Natural killer cell treated with Interleukin-12 subunit alpha and Interleukin-12 subunit beta and Interleukin-15 and Interleukin-18, amount 100 ng/mL, for 72 hours (primary cell): ENCODE data around the gene CUX1. TPM values are rescaled to one million over a fixed set of nuclear protein-coding genes. Genes with fewer than 3 reads are reported as not detected.

Source experiments
- ATAC-seq, 2 donors: fragments of 150-1000 bp; cut with Tn5 transposase in 1 of 2; sonication (Bioruptor Pico), chemical (Tn5 transposase) in 1 of 2; 2 replicates each; pipeline ENCODE4 v1.10.0; 2021
- DNase-seq: peaks from one replicate; pipeline ENCODE4 v3.0.0; 2022; ENCODE audit warnings: low spot score
- H3K27ac Mint-ChIP-seq, 2 donors: 1 replicate in 1 of 2; 2 replicates in 1 of 2; pipeline ENCODE4 v1.8.0; 2022; ENCODE audit warnings: mixed read lengths in 2 of 2, mild to moderate bottlenecking in 1 of 2, moderate library complexity in 1 of 2
- H3K27me3 Mint-ChIP-seq, 2 donors: 1 replicate in 1 of 2; 2 replicates in 1 of 2; pipeline ENCODE4 v1.8.0; 2022; ENCODE audit warnings: mixed read lengths in 2 of 2
- H3K36me3 Mint-ChIP-seq: one replicate; pipeline ENCODE4 v1.8.0; 2022; ENCODE audit warnings: mixed read lengths
- H3K4me1 Mint-ChIP-seq, 2 donors: 1 replicate in 1 of 2; 2 replicates in 1 of 2; pipeline ENCODE4 v1.8.0; 2022; ENCODE audit warnings: low read depth in 2 of 2, mixed read lengths in 2 of 2, mild to moderate bottlenecking in 1 of 2
- H3K4me3 Mint-ChIP-seq: one replicate; pipeline ENCODE4 v1.8.0; 2022; ENCODE audit warnings: mixed read lengths
- H3K9me3 Mint-ChIP-seq: 2 replicates; pipeline ENCODE4 v1.8.0; 2022; ENCODE audit warnings: mixed read lengths
- total RNA-seq, 2 donors: library from RNA; stranded (reverse); gene quantifications; one replicate each; pipeline ENCODE4 v1.2.3, GENCODE V29; 2022

Gene CUX1
- total RNA-seq, 2 donors from 2014 or later = 25.2 to 28.5 TPM

DNA sequence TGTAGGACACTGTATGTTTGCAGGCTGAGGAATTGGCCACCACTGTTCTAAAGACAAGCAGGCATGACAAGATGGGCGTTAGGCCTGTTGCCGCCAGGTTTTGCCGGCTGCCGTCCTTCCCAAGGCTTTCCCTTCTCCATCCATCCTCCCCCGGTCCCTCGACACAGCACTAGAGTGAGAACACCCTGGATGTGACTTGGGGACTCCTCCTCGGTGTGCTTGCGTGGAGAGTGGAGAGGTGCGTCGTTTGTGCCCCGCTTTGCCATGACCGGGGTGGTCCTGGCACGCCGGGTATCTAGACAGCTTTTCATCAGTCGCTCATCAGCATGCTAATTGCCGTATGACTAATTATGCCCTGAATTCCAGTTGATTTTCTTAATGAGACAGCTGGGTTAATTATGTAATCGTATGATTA lies 262.6 kb downstream of the CUX1 start:
- H3K4me1 Mint-ChIP-seq = peaks cover 7 to 14% of the 10 kb centered on the region in 2 donors
- no peak for ATAC-seq

DNA sequence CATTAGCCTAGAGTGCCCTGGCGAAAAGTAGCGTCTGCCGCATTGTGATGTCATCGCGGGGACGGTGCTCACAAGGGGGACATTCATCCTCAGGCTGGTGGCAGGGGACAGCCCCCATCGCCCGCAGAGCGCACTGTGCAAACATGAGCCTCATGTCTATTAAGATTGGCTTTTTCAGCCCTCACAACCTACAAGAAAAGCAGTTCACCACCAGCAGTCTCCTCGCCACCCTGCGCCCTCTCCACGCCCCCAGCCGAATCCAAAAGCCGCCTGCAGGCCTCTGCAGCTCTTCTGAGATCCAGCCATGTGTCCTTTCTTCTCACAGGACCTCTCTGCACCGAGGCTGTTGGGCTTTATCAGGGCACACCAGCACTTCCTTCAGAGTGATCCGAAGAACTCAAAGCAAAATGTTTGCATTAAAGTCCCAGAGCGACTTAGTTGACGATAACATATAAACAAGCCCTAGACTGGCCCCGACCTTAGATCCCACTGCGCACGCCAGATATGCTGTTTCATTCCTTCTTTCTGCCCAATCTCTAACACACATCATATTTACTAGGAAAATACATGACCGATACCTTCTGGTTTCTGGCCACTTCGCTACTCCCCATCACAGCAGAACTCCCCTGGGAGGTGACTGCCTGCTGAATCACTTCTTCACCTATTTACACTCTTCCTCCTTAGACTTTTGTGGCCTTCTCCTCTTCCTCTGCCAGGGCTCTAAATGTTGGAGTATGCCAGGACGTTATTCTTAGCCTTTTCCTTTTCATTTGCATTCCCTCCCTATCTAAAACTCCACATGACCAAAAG lies 263.2 kb downstream of the CUX1 start:
- H3K36me3 Mint-ChIP-seq = peaks cover 4% of the 10 kb centered on the region
- no peaks in the 10 kb centered on the region for H3K27me3 Mint-ChIP-seq
- no peaks in the 10 kb centered on the region for H3K9me3 Mint-ChIP-seq
- ATAC-seq (no peak), DNase-seq (no peak)
- no peak overlapping the region for H3K4me3 Mint-ChIP-seq
- H3K27ac Mint-ChIP-seq = no peak overlapping the region
- peaks cover 7 to 14% of the 10 kb centered on the region in 2 donors for H3K4me1 Mint-ChIP-seq

More for the DNA sequence above, 262.6 kb downstream of the CUX1 start:
- no peak for DNase-seq
- no peak overlapping the region for H3K27ac Mint-ChIP-seq
- H3K9me3 Mint-ChIP-seq = no peaks in the 10 kb centered on the region
- H3K27me3 Mint-ChIP-seq = no peaks in the 10 kb centered on the region
- no peaks in the 10 kb centered on the region for H3K36me3 Mint-ChIP-seq
- H3K4me3 Mint-ChIP-seq = no peak overlapping the region

DNA sequence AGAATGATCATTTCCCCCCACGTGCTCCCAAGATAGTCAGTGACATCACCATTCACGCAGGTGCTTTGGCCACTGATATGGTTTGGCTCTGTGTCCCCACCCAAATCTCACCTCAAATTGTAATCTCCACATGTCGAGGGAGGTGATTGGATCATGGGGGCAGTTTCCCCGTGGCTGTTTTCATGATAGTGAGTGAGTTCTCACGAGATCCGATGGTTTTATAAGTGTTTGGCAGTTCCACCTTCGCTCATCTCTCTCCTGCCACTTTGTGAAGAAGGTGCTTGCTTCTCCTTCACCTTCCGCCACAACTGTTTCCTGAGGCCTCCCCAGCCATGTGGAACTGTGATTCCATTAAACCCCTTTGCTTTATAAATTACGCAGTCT lies 263.8 kb downstream of the CUX1 start:
- no peak for DNase-seq
- Mint-ChIP-seq H3K27ac (no peak overlapping the region), H3K27me3 (no peaks in the 10 kb centered on the region), H3K4me1 (peaks cover 7 to 14% of the 10 kb centered on the region in 2 donors), H3K36me3 (peaks cover 4% of the 10 kb centered on the region), H3K4me3 (no peak overlapping the region), H3K9me3 (no peaks in the 10 kb centered on the region)
- no peak for ATAC-seq

DNA sequence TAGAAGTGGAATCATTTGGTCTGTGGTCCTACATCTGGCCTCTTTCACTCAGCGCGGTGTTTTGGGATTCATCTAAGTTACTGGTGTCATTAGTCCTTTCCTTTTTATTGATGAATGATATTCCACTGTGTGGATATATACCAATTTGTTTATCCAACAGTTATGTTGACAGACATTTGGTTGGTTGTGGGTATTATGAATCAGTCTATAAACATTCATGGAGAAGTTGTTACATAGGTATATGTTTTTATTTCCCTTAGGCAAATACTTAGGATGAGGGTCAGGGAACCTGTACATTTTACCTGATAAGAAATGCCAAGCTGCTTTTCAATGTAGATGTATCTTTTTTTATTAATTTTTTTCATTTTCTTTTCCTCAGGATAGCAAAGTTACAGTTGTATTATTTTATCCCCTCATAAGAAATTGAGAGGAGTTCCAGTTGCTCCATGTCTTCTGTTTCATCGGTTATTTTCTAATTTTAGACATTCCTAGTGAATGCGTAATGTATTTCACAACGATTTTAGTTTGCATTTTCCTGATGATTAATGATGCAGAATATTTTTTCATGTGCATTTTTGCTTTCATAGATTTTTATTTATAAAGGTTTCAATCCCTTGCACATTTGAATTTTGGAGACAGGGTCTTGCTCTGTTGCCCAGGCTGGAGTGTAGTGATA lies 265.4 kb downstream of the CUX1 start:
- Mint-ChIP-seq H3K27ac (no peak overlapping the region), H3K9me3 (no peaks in the 10 kb centered on the region), H3K36me3 (peaks cover 4% of the 10 kb centered on the region), H3K4me3 (no peak overlapping the region), H3K27me3 (no peaks in the 10 kb centered on the region), H3K4me1 (peaks cover 0 to 7% of the 10 kb centered on the region in 2 donors)
- ATAC-seq (no peak), DNase-seq (no peak)

DNA sequence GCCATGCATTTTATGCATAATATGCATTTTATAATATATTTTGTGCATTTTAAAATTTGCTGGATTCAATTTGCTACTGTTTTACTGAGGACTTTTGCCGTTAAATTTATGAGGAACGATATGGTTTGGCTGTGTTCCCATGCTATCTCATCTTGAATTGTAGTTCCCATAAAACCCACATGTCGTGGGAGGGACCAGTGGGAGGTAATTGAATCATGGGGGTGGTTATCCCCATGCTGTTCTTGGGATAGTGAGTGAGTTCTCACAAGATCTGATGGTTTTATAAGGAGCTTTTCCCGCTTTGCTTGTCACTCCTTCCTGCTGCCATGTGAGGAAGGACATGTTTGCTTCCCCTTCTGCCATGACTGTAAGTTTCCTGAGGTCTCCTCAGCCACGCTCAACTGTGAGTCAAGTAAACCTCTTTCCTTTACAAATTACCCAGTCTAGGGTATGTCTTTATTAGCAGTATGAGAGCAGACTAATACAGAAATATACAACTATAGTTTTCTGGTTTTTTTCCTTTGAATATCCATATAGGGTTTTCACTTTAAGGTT lies 267.9 kb downstream of the CUX1 start:
- Mint-ChIP-seq H3K9me3 (no peaks in the 10 kb centered on the region), H3K27ac (no peak overlapping the region)

DNA sequence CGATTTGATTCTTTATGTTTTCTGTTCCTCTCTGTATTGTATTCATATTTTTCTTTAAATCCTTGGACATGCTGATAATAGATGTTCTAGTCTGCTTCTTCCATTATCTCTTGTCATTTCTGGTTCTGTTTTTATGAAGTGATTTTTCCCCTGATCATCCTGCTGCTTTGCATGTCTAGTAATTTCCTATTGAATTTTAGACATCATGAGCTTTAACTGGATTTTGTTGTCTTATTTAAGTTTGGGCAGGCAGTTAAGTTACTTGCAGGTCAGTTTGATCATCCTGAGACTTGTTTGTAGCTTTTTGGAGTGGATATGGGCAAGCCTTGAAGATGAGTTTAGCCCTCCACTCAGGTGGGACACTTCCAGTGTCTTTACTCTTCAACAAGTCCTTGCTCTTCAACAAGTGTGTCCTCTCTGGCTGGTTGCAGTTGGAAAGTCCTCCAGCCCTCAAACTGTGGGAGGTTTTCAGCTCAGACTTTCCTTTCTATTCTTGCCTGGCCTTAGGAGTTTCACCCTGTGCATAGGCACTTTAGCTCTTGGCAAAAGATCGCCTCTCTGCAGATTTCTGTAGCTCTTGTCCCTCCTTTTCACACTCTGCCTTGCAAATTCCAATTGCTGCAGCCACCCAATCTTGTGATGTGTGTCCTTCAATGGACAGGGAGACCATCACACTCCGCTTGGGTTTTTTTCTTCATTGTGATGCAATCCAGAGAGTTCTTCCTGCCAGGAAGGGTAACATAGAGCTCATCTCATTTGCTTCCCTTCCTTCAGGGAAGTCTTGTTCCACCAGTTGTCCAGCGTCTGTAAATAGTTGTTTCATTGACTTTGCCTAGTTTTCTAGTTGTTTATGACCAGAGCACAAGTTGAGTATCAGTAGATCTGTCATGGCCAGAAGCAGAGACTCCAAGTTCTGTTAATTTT lies 272.0 kb downstream of the CUX1 start:
- DNase-seq = no peak
- no peaks in the 10 kb centered on the region for H3K27me3 Mint-ChIP-seq
- no peak overlapping the region for H3K4me3 Mint-ChIP-seq
- peaks cover 0 to 11% of the 10 kb centered on the region in 2 donors for H3K4me1 Mint-ChIP-seq
- no peaks in the 10 kb centered on the region for H3K9me3 Mint-ChIP-seq
- no peak for ATAC-seq
- H3K27ac Mint-ChIP-seq = no peak overlapping the region
- H3K36me3 Mint-ChIP-seq = peaks cover 18% of the 10 kb centered on the region

More for the DNA sequence above, 267.9 kb downstream of the CUX1 start:
- Mint-ChIP-seq H3K4me1 (peaks cover 0 to 9% of the 10 kb centered on the region in 2 donors), H3K36me3 (peaks cover 18% of the 10 kb centered on the region), H3K27me3 (no peaks in the 10 kb centered on the region), H3K4me3 (no peak overlapping the region)
- ATAC-seq (no peak), DNase-seq (no peak)

DNA sequence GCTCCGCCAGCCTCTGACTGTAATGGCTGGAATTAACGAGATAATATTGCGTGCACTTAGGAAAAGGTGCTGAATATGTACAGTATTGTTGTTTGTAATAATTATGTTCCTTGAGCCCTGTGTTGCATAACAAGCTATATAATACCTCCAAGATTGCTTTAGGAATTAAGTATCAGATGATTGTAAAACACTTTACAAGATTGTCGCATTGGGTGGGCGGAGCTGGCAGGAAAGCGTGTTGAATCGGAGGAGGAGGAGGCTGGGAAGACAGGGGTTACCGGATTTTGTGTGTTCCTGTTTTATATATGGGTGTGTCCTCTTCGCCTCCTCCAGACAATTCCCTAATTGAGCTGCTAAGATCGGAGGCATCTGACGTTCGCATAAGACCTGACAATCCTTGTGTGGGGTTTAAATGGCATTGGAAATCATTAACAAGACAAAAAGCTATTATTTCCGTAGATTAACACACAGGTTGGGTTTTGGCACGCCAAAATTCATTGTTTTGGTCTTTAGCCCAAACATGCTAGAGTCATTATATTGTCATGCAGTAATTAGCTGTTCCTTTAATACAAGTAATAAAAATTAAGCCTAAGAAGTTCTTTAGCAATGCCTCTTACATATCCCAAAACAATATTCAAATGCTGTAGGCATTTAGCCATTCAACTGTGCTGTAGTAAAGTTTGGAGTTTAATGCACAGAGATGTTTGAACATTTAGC lies 276.3 kb downstream of the CUX1 start:
- DNase-seq (no peak), ATAC-seq (no peak)
- no peak overlapping the region for H3K27ac Mint-ChIP-seq
- peaks cover 12% of the 10 kb centered on the region for H3K36me3 Mint-ChIP-seq
- H3K4me3 Mint-ChIP-seq = no peak overlapping the region
- H3K4me1 Mint-ChIP-seq = peaks cover 0 to 11% of the 10 kb centered on the region in 2 donors
- no peaks in the 10 kb centered on the region for H3K27me3 Mint-ChIP-seq
- H3K9me3 Mint-ChIP-seq = no peaks in the 10 kb centered on the region

DNA sequence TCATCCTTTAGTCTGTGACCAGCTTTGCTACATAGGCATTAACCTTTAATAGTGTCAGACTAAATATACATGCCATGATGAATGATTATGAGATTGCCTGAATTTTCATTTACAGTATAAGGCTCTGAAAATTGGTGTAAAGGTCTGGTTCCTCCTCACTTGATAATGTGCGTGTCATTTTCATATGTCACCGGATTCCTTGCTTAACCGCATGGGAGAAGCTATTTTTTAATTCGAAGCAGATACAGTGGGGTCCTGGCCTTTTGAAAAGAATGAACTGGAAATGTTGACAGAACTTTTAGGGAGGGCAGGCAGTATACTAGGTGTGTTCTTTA lies 276.9 kb downstream of the CUX1 start:
- peaks cover 0 to 11% of the 10 kb centered on the region in 2 donors for H3K4me1 Mint-ChIP-seq
- no peak overlapping the region for H3K27ac Mint-ChIP-seq
- no peak overlapping the region for H3K4me3 Mint-ChIP-seq
- H3K27me3 Mint-ChIP-seq = no peaks in the 10 kb centered on the region
- ATAC-seq = no peak
- no peaks in the 10 kb centered on the region for H3K9me3 Mint-ChIP-seq
- peaks cover 7% of the 10 kb centered on the region for H3K36me3 Mint-ChIP-seq
- no peak for DNase-seq

DNA sequence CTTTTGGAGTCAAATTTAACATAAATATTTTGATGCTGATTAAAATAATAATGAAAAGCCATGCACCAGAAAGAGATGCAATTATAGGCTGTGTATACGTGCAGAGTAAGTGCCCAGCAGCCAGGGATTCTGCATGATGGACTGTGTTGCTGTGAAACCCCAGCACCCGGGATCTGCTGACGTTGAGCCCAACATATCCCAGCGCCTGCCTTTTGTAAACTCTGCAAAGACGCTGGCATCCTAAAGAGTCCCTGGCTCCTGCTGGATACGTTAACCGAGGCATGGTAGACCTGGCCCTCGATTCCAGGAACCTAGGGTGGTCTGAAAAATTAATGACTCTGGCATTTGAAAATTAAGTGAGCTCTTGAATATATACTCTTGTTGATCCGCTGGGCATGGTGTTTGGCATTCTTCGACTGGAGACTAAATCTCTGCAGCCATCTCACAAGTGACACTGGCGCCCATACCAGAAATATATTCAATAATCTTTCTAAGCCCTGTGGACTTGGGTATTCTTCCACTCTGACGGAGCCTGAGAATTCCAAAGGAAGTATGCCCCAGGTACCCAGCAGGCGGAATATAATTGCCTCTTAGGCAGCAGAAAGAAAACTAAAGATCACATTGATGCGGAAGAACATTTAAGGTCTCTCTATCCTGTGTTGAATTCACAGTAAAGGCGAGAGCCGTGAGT lies 278.0 kb downstream of the CUX1 start:
- Mint-ChIP-seq H3K27ac (no peak overlapping the region), H3K9me3 (no peaks in the 10 kb centered on the region), H3K4me1 (peaks cover 0 to 8% of the 10 kb centered on the region in 2 donors), H3K27me3 (no peaks in the 10 kb centered on the region), H3K4me3 (no peak overlapping the region), H3K36me3 (no peaks in the 10 kb centered on the region)
- no peak for ATAC-seq
- no peak for DNase-seq

DNA sequence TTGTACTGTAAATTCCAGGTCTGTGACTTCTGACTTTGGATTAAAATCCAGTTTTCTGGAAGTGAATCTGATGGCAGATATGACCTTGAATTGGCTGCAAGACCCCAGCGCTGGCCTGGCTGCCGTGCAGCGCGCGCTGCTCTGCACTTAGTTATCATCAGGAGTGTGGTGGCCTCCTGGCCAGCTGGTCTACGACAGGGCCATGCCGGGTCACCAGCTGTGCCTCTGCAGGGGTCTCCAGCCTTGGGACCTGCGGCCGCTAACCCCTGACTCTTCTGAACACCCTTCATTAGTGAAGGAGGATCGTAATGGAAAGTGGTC lies 278.5 kb downstream of the CUX1 start:
- H3K27me3 Mint-ChIP-seq = no peaks in the 10 kb centered on the region

DNA sequence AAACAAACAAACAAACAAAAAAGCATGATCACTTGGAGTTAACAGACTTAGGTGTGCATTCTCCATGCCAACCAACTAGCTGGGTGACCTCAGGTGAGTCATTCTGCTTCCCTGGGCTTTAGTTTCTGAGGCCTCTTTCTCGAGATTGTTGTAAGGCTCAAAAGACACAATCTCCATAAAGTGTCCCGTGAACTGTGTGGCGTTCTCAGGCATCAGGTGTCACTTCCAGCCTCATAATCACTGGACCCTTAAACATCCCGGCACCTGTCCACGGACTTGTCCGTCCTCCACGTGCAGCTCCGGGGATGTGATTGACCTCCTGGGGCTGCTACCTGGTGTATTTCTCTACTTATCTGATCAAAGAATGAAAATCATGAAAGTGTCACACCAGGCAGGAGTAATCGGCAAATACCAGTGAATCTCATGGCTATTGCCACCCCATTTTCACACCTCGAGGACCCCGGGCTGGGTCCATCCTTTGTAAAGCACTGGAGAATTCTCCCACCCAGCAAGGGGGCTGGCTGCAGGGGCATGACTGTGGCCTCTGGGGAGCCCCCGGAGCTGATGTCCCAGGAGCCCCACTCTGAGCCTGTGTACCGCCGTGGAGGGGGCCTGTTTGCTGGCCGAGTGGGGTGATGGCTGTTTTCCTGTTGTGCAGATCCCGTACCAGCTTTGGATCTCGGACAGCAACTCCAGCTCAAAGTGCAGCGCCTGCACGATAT lies 279.4 kb downstream of the CUX1 start:
- DNase-seq (no peak), ATAC-seq (no peak)
- H3K4me3 Mint-ChIP-seq = no peak overlapping the region
- peaks cover 0 to 8% of the 10 kb centered on the region in 2 donors for H3K4me1 Mint-ChIP-seq
- no peaks in the 10 kb centered on the region for H3K36me3 Mint-ChIP-seq
- no peaks in the 10 kb centered on the region for H3K9me3 Mint-ChIP-seq
- no peaks in the 10 kb centered on the region for H3K27me3 Mint-ChIP-seq
- H3K27ac Mint-ChIP-seq = no peak overlapping the region

More for the DNA sequence above, 278.5 kb downstream of the CUX1 start:
- Mint-ChIP-seq H3K27ac (no peak overlapping the region), H3K4me3 (no peak overlapping the region), H3K9me3 (no peaks in the 10 kb centered on the region), H3K4me1 (peaks cover 0 to 8% of the 10 kb centered on the region in 2 donors), H3K36me3 (no peaks in the 10 kb centered on the region)
- DNase-seq (no peak), ATAC-seq (no peak)

DNA sequence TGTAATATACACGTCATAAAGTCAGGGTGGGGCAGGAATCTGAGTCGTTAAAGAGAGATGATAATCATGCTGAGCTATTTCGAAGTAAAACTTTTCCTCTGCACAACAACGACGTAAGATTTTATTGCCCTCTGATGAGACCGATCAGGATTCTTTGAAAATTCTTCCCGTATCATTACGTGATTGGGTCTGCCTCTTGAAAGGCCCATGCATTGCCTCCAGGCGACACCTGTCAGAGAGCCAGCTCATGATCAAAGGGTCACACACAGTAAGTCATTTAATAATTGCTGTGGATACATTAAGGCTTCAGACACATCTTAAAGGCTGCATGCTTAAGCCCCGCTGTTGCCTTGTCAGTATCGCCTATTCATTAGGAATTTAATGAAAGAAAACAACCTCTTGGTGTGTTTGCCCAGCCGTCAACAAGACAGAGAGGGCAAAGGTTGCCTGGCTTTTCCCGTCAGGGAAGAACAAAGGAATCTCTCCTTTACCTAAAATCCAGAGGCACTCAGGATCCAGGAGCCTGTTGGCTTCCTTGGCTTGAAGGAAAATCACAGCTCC lies 280.3 kb downstream of the CUX1 start:
- H3K4me1 Mint-ChIP-seq = peaks cover 0 to 2% of the 10 kb centered on the region in 2 donors

More for the DNA sequence above, 280.3 kb downstream of the CUX1 start:
- no peaks in the 10 kb centered on the region for H3K27me3 Mint-ChIP-seq
- no peak for ATAC-seq
- H3K27ac Mint-ChIP-seq = no peak overlapping the region
- no peaks in the 10 kb centered on the region for H3K36me3 Mint-ChIP-seq
- no peaks in the 10 kb centered on the region for H3K9me3 Mint-ChIP-seq
- no peak for DNase-seq
- no peak overlapping the region for H3K4me3 Mint-ChIP-seq
